Activated B cell treated with CpG ODN at 0.5 μM for 24 hours (primary cell): Measurements from ENCODE around the gene ELAC2. TPM values are rescaled to one million over a fixed set of nuclear protein-coding genes. Genes with fewer than 3 reads are reported as not detected.

Experiments
- ATAC-seq: fragments of 200-7000 bp; cut with Tn5 transposase; one replicate; pipeline ENCODE4 v1.10.0; 2021; ENCODE audit warnings: low read depth, mild to moderate bottlenecking, moderate library complexity
- CTCF ChIA-PET: fragments of 350-600 bp; sonication (Branson Sonifier 250); formaldehyde crosslinking; loops from one replicate; lab custom pipeline; 2021; ENCODE audit warnings: antibody characterized with exemption; lab: Charles Lee
- POLR2A ChIA-PET: fragments of 350-600 bp; sonication (Branson Sonifier 250); formaldehyde crosslinking; loops from one replicate; lab custom pipeline; 2021; ENCODE audit warnings: antibody characterized with exemption; lab: Charles Lee
- DNase-seq: peaks from one replicate; pipeline ENCODE4 v3.0.0; 2022
- H3K27ac Mint-ChIP-seq: one replicate; pipeline ENCODE4 v1.8.0; 2020; ENCODE audit warnings: mixed read lengths
- H3K27me3 Mint-ChIP-seq: one replicate; pipeline ENCODE4 v1.8.0; 2021; ENCODE audit warnings: mixed read lengths
- H3K36me3 Mint-ChIP-seq: one replicate; pipeline ENCODE4 v1.8.0; 2021; ENCODE audit warnings: low read depth, mixed read lengths
- H3K4me1 Mint-ChIP-seq: one replicate; pipeline ENCODE4 v1.8.0; 2021; ENCODE audit warnings: mixed read lengths
- H3K4me3 Mint-ChIP-seq: one replicate; pipeline ENCODE4 v1.8.0; 2020; ENCODE audit warnings: mild to moderate bottlenecking, mixed read lengths
- H3K9me3 Mint-ChIP-seq: one replicate; pipeline ENCODE4 v1.8.0; 2020; ENCODE audit warnings: mixed read lengths
- intact Hi-C: fragments of 100-400 bp; cut with micrococcal nuclease; formaldehyde crosslinking; loops from one replicate; pipeline ENCODE4 v1.15.1; 2024
- total RNA-seq: library from RNA; stranded (reverse); gene quantifications from 2 replicates; pipeline ENCODE4 v1.2.3, GENCODE V29; 2022
- TF ChIP-seq, protein P1 (sequence below): fragments of 200-600 bp; IDR thresholded peaks from one replicate; pipeline ENCODE4 v1.8.0; 2022; ENCODE audit warnings: antibody characterized with exemption, mild to moderate bottlenecking

ELAC2 gene
- total RNA-seq, 1 donor from 2014 or later, result 90.6 TPM

DNA sequence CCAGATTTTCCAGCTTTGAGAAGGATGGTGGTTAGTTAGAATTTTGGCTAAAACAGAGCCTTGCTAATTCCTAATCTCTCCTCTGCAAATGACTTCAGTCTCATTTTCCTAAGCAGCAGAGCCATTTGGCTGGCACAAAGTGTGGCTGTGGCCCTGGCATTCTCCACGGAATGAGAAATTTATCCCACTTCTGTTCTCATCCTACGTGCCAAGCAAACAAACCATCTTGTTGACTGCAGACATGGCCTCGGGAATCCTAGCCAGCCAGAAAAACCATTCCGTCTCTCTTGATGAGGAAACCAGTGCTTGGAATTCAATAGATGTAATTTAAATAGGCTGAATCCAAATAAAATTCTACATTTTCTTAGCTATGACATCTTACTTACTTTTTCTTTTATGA, 34.1 kb upstream of the ELAC2 start:
- ChIA-PET CTCF (no interaction called here), POLR2A (no interaction called here)
- Mint-ChIP-seq H3K36me3 (no peaks in the 10 kb centered on the region), H3K27ac (no peak overlapping the region), H3K4me3 (no peak overlapping the region), H3K27me3 (peaks cover 5% of the 10 kb centered on the region), H3K4me1 (no peaks in the 10 kb centered on the region), H3K9me3 (no peaks in the 10 kb centered on the region)
- ATAC-seq, result no peak
- TF ChIP-seq, protein P1, sequence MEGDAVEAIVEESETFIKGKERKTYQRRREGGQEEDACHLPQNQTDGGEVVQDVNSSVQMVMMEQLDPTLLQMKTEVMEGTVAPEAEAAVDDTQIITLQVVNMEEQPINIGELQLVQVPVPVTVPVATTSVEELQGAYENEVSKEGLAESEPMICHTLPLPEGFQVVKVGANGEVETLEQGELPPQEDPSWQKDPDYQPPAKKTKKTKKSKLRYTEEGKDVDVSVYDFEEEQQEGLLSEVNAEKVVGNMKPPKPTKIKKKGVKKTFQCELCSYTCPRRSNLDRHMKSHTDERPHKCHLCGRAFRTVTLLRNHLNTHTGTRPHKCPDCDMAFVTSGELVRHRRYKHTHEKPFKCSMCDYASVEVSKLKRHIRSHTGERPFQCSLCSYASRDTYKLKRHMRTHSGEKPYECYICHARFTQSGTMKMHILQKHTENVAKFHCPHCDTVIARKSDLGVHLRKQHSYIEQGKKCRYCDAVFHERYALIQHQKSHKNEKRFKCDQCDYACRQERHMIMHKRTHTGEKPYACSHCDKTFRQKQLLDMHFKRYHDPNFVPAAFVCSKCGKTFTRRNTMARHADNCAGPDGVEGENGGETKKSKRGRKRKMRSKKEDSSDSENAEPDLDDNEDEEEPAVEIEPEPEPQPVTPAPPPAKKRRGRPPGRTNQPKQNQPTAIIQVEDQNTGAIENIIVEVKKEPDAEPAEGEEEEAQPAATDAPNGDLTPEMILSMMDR, result no peak
- no peak for DNase-seq
- intact Hi-C loops, result no loop called here

DNA sequence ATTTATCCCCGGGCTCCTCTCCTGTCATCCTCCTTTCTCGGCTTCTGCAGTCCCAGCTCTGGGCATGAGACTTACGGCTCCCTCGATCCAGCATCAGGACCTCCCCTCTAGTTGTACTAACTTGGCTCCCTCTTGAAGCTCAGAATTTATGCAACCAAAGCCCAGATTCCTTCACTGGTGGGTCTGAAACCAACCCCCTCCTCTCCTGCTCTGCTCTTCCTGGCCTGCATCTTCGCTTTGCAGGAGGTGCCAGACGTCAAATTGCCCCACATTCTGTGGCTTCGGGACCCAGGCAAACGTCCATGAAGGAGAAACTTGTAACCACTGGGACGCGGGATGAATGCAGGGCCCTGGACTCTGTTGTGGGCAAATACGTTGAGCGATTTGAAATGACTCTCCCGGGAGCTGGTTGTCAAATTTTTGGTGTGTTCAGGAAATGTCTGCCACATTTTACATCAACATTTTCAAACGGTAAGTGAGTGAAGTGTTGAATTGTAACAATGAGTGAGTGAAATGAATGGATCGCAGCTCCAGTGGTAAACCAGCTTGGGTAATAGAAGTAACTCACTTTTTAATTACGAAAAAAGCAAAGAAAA, 29.3 kb upstream of the ELAC2 start:
- no peak overlapping the region for H3K27ac Mint-ChIP-seq
- no peaks in the 10 kb centered on the region for H3K9me3 Mint-ChIP-seq

GRCh38 chr17:13046361-13046760, 28.5 kb upstream of the ELAC2 start:
- ChIA-PET POLR2A (no interaction called here), CTCF (no interaction called here)
- Mint-ChIP-seq H3K4me1 (no peaks in the 10 kb centered on the region), H3K27me3 (peaks cover 8% of the 10 kb centered on the region), H3K27ac (no peak overlapping the region), H3K36me3 (no peaks in the 10 kb centered on the region), H3K9me3 (no peaks in the 10 kb centered on the region), H3K4me3 (no peak overlapping the region)
- ATAC-seq (no peak), DNase-seq (no peak)
- intact Hi-C loops, result no loop called here
- TF ChIP-seq, protein P1, result no peak

More for the DNA sequence above, 29.3 kb upstream of the ELAC2 start:
- no peaks in the 10 kb centered on the region for H3K4me1 Mint-ChIP-seq
- TF ChIP-seq, protein P1, result no peak
- ATAC-seq (no peak), DNase-seq (no peak)
- no peak overlapping the region for H3K4me3 Mint-ChIP-seq
- no peaks in the 10 kb centered on the region for H3K36me3 Mint-ChIP-seq
- H3K27me3 Mint-ChIP-seq, result peaks cover 3% of the 10 kb centered on the region
- POLR2A ChIA-PET, result no interaction called here
- intact Hi-C loops, result no loop called here
- CTCF ChIA-PET, result no interaction called here

GRCh38 chr17:13044572-13045065, 26.8 kb upstream of the ELAC2 start:
- no peak overlapping the region for H3K27ac Mint-ChIP-seq
- no peaks in the 10 kb centered on the region for H3K9me3 Mint-ChIP-seq
- ATAC-seq (no peak), DNase-seq (no peak)
- no peaks in the 10 kb centered on the region for H3K36me3 Mint-ChIP-seq
- ChIA-PET POLR2A (no interaction called here), CTCF (no interaction called here)
- no peaks in the 10 kb centered on the region for H3K4me1 Mint-ChIP-seq
- intact Hi-C loops, result no loop called here
- H3K27me3 Mint-ChIP-seq, result peaks cover 8% of the 10 kb centered on the region
- no peak overlapping the region for H3K4me3 Mint-ChIP-seq
- TF ChIP-seq, protein P1, result no peak

DNA sequence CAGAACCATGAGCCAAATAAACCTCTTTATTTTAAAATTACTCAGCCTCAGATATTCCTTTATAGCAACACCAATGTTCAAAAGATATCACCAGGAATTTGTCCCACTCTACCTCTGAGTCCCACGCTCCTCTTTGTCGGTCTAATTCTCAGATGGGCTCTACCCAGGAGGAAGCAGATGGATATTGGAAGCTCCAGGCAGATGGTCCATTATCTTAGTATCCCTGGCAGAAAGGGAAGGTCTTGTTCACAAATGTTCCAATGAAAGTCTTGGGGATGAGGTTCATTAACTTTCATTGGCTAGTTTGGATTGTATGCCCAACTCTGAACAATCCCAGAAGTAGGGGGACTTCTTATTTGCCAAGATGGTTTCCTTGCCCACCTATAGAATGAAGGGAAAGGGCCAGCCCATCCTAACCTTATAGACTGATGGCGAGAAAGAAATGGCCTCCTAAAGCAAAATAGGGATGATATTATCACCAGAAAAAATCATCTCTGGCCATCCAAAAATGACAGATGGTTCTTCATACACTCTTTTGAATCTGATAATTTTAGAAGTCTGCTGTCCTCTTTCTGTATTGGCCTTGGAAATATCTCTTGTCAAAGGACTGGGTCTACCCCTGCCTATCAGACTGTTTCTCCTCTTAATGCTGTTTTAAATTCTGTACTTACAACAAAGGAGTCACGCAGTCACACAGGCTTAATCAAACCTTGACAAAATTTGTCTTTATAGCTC, 21.3 kb upstream of the ELAC2 start:
- ChIA-PET POLR2A (no interaction called here), CTCF (interaction anchor here (0.9 kb wide), 1 partner anchor 9 kb away, joined by 3 read pairs; no protein-coding TSS in a partner anchor)

More for the DNA sequence above, 21.3 kb upstream of the ELAC2 start:
- Mint-ChIP-seq H3K4me3 (no peak overlapping the region), H3K27ac (no peak overlapping the region), H3K27me3 (peaks cover 10% of the 10 kb centered on the region), H3K4me1 (no peaks in the 10 kb centered on the region), H3K9me3 (peaks cover 10% of the 10 kb centered on the region), H3K36me3 (no peaks in the 10 kb centered on the region)
- DNase-seq (no peak), ATAC-seq (no peak)
- intact Hi-C loops, result no loop called here
- TF ChIP-seq, protein P1, result no peak
